Osteocyte (in vitro differentiated cells): ENCODE data around the gene ANKRD18B. TPM values are rescaled to one million over a fixed set of nuclear protein-coding genes. Genes with fewer than 3 reads are reported as not detected.
"Not testable (repeated sequence)": the region's sequence is repeated elsewhere in the genome, so short reads cannot be mapped to it uniquely, and the experiment has no call there.

Source experiments
- DNase-seq: peaks from one replicate; pipeline ENCODE4 v3.0.0; 2021; ENCODE audit warnings: mixed read lengths; ENCODE audit not compliant: unreplicated experiment; ENCODE audit errors: extremely low spot score
- H3K27ac Mint-ChIP-seq: one replicate; pipeline ENCODE4 v1.8.0; 2021; ENCODE audit warnings: mild to moderate bottlenecking, mixed read lengths; ENCODE audit not compliant: unreplicated experiment
- H3K27me3 Mint-ChIP-seq: one replicate; pipeline ENCODE4 v1.8.0; 2021; ENCODE audit warnings: mixed read lengths; ENCODE audit not compliant: unreplicated experiment
- H3K36me3 Mint-ChIP-seq: one replicate; pipeline ENCODE4 v1.8.0; 2021; ENCODE audit warnings: mixed read lengths; ENCODE audit not compliant: unreplicated experiment
- H3K4me1 Mint-ChIP-seq: one replicate; pipeline ENCODE4 v1.8.0; 2021; ENCODE audit warnings: mixed read lengths; ENCODE audit not compliant: unreplicated experiment
- H3K4me3 Mint-ChIP-seq: one replicate; pipeline ENCODE4 v1.8.0; 2021; ENCODE audit warnings: mild to moderate bottlenecking, moderate library complexity, mixed read lengths; ENCODE audit not compliant: unreplicated experiment
- H3K9me3 Mint-ChIP-seq: one replicate; pipeline ENCODE4 v1.8.0; 2021; ENCODE audit warnings: mixed read lengths; ENCODE audit not compliant: unreplicated experiment
- long read RNA-seq: library from polyadenylated mRNA; unstranded; transcript quantifications from one replicate; pipeline ENCODE4 v2.0.0, GENCODE V29; 2021
- total RNA-seq: library from RNA; stranded (reverse); gene quantifications from 2 replicates; pipeline ENCODE4 v1.2.1, GENCODE V29; 2021
- TF ChIP-seq, protein P1 (sequence below): fragments of 200-600 bp; sonication (generic); IDR thresholded peaks from 2 replicates; pipeline ENCODE4 v1.5.0; 2021; ENCODE audit warnings: antibody characterized with exemption, mild to moderate bottlenecking, moderate library complexity

The ANKRD18B gene
- 13.8 and 15.3 TPM in 2 replicates for total RNA-seq
- long read RNA-seq, partial matches to known transcripts, result 0 of 4 reads
- long read RNA-seq, other reads (novel, unspliced or antisense), result 4 of 4 reads

DNA sequence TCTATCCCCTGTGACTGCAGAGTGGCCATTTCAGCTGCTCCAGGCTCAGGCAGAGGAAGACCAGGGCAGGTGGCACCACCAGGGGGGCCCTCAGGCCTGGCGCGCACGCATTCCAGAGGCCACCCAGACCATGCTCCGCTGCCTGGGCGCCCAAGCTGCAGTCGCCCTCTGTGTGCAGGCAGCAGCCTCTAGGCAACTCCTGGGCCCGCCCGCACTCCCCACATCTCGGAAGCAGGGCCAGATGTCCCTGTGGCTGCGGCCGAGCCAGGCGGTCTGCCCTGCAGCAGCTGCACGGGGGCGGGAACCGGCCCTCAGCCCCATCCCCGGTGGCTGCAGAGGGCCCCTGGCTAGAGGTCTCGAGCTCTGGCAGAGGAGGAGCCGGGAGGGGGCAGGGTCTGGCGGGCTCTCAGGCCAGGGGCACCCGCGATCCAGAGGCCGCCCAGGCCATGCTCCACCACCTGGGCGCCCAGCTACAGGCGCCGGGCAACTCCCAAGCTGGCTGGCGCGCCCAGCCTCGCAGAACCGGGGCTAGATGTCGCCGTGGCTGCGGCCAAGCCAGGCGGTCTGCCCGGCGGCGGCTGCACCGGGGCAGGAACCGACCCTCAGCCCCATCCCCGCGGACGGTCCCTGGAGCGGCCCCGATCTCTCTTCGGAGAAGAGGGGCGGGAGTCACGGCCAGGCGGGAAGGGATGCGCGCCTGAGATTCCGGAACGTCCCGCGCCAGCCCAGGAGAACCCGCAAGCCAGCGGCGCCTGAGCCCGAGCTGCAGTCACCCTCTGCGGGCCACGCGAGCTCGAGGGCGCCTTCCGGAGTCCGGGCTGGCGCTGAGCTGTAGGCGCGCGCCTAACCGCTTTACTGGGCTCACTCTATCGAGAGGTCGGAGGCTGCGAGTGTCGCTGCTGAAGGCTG, at the start of gene ANKRD18B:
ANKRD18B (plus strand) TSS at position 855 of the 909 bp plus-strand sequence. CDS start 239 bp downstream, outside the sequence.
- peak within 1 kb of the TSS; percentile 95 for H3K4me3 Mint-ChIP-seq
- H3K9me3 Mint-ChIP-seq, H3K27me3 Mint-ChIP-seq, H3K36me3 Mint-ChIP-seq: not testable (repeated sequence)
- TF ChIP-seq, protein P1, sequence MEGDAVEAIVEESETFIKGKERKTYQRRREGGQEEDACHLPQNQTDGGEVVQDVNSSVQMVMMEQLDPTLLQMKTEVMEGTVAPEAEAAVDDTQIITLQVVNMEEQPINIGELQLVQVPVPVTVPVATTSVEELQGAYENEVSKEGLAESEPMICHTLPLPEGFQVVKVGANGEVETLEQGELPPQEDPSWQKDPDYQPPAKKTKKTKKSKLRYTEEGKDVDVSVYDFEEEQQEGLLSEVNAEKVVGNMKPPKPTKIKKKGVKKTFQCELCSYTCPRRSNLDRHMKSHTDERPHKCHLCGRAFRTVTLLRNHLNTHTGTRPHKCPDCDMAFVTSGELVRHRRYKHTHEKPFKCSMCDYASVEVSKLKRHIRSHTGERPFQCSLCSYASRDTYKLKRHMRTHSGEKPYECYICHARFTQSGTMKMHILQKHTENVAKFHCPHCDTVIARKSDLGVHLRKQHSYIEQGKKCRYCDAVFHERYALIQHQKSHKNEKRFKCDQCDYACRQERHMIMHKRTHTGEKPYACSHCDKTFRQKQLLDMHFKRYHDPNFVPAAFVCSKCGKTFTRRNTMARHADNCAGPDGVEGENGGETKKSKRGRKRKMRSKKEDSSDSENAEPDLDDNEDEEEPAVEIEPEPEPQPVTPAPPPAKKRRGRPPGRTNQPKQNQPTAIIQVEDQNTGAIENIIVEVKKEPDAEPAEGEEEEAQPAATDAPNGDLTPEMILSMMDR, result peak; percentile 62
- peak within 1 kb of the TSS; percentile 96 for H3K27ac Mint-ChIP-seq
- DNase-seq, result peak; percentile 90
- peaks cover 16% of the 10 kb centered on the region for H3K4me1 Mint-ChIP-seq

DNA sequence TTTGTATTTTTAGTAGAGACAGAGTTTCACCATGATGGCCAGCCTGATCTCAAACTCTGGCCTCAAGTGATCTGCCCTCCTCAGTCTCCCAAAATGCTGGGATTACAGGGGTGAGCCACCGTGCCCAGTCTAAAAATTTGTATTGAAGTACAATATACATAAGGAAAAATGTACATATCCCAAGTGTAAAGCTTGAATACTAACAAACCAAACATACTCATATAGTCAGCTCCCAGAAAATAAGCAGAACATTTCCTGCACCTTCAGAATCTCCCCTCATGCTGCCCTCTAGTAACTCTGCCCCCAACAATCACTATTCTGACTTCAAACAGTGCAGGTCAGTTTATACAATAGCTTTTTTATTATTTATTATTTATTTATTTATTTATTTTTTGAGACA, 48.7 kb upstream of the ANKRD18B start:
- H3K36me3 Mint-ChIP-seq, result peaks cover 14% of the 10 kb centered on the region
- TF ChIP-seq, protein P1, result no peak
- peak; percentile 17 for DNase-seq

GRCh38 chr9:33476503-33476902, 47.5 kb upstream of the ANKRD18B start:
- Mint-ChIP-seq H3K27ac (no peak overlapping the region), H3K4me3 (no peak overlapping the region), H3K4me1 (peaks cover 26% of the 10 kb centered on the region), H3K9me3 (no peaks in the 10 kb centered on the region), H3K36me3 (peaks cover 6% of the 10 kb centered on the region), H3K27me3 (no peaks in the 10 kb centered on the region)
- DNase-seq, result peak; percentile 72
- TF ChIP-seq, protein P1, result no peak

More for the DNA sequence above, 48.7 kb upstream of the ANKRD18B start:
- Mint-ChIP-seq H3K4me3 (no peak overlapping the region), H3K27ac (no peak overlapping the region), H3K27me3 (no peaks in the 10 kb centered on the region), H3K9me3 (no peaks in the 10 kb centered on the region), H3K4me1 (peaks cover 28% of the 10 kb centered on the region)

DNA sequence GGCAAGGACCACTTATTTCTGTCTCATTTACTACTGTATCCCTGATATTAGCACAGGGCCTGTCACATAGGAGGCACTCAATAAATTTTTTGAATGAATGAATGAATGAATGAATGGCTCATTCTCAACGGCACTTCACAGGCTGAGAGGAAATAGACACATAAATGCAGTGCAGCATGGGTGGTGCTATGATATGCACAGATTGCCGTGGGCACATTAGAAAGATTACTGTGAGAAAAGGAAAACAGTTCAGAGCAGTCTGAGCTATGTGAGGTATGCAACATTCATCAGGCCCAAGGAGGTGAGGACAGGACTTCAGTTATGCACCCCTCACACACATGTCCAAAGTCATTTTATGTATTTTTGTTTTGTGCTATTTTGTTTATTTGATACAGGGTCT, 43.9 kb upstream of the ANKRD18B start:
- Mint-ChIP-seq H3K27me3 (no peaks in the 10 kb centered on the region), H3K27ac (no peak overlapping the region), H3K4me3 (no peak overlapping the region), H3K9me3 (no peaks in the 10 kb centered on the region), H3K4me1 (peaks cover 6% of the 10 kb centered on the region), H3K36me3 (peaks cover 4% of the 10 kb centered on the region)
- TF ChIP-seq, protein P1, result no peak
- peak; percentile 54 for DNase-seq

- TF ChIP-seq, protein P1, result no peak
- H3K36me3 Mint-ChIP-seq, result peaks cover 4% of the 10 kb centered on the region
- no peak for DNase-seq
- H3K27me3 Mint-ChIP-seq, result no peaks in the 10 kb centered on the region
- H3K4me3 Mint-ChIP-seq, result no peak overlapping the region
- peaks cover 6% of the 10 kb centered on the region for H3K4me1 Mint-ChIP-seq
- H3K27ac Mint-ChIP-seq, result no peak overlapping the region
- H3K9me3 Mint-ChIP-seq, result no peaks in the 10 kb centered on the region
Measured at GRCh38 chr9:33480976-33481375, 43.1 kb upstream of the ANKRD18B start.

DNA sequence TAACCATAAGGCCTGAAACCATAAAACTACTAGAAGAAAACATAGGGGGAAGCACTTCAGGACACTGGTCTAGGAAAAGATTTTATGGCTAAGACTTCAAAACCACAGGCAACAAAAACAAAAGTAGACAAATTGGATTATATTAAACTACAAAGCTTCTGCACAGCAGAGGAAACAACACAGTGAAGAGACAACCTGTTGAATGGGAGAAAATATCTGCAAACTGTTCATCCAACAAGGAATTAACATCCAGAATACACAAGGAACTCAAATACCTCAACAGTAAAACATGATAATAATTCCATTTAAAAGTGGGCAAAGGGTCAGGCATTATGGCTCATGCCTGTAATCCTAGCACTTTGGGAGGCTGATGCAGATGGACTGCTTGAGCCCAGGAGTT, 38.7 kb upstream of the ANKRD18B start:
- not testable (repeated sequence) for H3K4me3 Mint-ChIP-seq, DNase-seq, H3K9me3 Mint-ChIP-seq, H3K27me3 Mint-ChIP-seq, H3K36me3 Mint-ChIP-seq, H3K27ac Mint-ChIP-seq, H3K4me1 Mint-ChIP-seq
